ES-I3 (cell line): ENCODE data around the gene NSD2.

ENCODE experiments used
- H3K36me3 ChIP-seq: 2 replicates; pipeline ENCODE4 v1.6.1; 2013; ENCODE audit warnings: mild to moderate bottlenecking, low read length, control low read depth, moderate library complexity; ENCODE audit not compliant: insufficient read depth
- H3K4me1 ChIP-seq: 2 replicates; pipeline ENCODE4 v1.6.1; 2013; ENCODE audit warnings: mild to moderate bottlenecking, control low read depth, low read length; ENCODE audit not compliant: insufficient read depth
- H3K9ac ChIP-seq: 2 replicates; pipeline ENCODE4 v1.6.1; 2013; ENCODE audit warnings: low read depth, mild to moderate bottlenecking, low read length, moderate library complexity
- H3K9me3 ChIP-seq: 2 replicates; pipeline ENCODE4 v1.6.1; 2013; ENCODE audit warnings: mild to moderate bottlenecking, low read length, moderate library complexity; ENCODE audit not compliant: control insufficient read depth, insufficient read depth

The NSD2 gene

DNA sequence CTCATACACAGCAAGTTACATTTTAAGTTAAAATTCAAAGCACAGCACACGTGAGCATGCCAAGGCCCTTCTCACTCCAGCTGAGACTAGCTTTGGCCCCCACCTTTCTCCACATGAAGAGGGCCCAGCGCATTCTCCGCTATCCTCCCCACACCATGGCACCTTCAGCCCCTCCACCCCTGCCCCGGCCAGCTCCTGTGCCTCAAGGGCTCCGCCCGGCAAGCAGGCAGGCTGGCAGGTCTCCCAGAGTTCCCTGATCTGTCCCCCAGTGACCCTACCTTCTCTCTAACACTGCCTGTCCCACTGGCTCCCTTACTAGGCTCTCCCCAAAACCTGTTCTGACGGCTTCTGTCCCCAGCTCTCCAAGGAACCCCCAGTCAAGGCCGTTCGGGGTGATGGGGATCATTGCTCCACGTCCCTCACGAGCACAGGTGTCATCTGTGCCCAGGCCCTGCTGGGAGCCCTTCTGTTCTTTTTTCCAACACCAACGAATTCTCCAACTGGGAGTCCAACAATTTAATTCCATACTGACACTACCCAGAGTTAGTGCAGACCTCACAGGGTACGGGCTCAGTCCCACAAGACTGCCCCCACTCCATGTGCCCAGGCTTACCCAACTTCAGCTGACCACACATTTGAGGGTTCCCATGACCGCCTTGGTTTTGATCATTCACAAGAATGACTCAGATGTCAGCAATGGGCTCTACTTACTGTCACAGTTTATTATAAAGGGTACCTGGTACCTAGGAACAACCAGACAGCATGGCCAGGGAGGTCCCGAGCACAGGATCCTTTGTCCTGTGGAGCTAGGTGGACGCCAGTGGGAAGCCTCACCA lies 19.4 kb upstream of the NSD2 start:
- Histone ChIP-seq H3K9ac (no peak overlapping the region), H3K9me3 (no peaks in the 10 kb centered on the region), H3K36me3 (no peaks in the 10 kb centered on the region), H3K4me1 (no peaks in the 10 kb centered on the region)

DNA sequence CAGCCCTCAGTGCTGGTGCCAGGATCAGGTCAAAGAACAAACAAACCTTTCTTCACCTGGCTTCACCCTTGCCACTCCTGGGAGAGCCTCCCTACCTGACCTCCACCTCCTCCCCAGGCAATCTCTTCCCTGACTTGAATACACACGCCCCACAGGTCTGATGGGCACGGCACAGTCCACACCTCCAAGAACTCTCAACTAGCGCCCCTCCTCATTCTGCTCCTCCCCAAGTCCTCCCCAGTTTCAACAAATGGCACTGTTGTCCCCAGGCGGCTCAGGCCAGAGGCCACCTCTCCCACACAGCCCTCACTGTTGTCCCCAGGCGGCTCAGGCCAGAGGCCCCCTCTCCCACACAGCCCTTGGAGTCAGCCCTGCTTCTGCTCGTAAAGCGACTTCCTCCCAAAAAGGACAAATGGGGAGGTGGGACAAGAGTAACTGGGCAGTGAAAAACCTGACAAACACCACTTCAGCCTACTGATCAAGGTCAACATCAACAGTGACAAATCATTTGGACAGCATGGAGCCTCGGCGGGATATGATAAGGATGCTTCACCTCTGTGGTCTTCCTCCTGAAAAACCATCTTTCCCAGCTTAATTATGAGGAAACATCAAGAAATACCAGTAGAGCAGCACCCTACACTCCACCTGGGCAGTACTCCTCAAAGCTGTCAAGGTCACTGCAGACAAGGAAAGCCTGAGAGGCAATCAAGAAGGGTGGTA lies 18.1 kb upstream of the NSD2 start:
- Histone ChIP-seq H3K9ac (no peak overlapping the region), H3K36me3 (no peaks in the 10 kb centered on the region), H3K4me1 (no peaks in the 10 kb centered on the region), H3K9me3 (no peaks in the 10 kb centered on the region)

DNA sequence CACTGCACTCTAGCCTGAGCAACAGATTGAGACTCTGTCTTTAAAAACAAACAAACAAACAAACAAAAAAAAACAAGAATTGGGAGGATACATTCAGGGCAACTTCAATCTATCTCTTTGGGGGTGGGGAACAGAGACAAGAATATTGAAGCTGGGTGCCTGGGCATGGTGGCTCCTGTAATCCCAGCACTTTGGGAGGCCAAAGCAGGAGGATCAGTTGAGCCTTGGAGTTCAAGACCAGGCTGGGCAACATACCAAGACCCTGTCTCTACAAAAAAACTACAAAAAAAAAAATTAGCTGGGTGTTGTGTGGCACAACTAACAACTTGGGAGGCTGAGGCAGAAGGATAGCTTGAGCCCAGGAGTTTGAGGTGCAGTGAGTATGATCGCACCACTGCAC lies 16.4 kb upstream of the NSD2 start:
- Histone ChIP-seq H3K4me1 (no peaks in the 10 kb centered on the region), H3K9me3 (no peaks in the 10 kb centered on the region), H3K9ac (peak overlapping the region; percentile 87; the same call in 1 of the 2 replicates), H3K36me3 (no peaks in the 10 kb centered on the region)

DNA sequence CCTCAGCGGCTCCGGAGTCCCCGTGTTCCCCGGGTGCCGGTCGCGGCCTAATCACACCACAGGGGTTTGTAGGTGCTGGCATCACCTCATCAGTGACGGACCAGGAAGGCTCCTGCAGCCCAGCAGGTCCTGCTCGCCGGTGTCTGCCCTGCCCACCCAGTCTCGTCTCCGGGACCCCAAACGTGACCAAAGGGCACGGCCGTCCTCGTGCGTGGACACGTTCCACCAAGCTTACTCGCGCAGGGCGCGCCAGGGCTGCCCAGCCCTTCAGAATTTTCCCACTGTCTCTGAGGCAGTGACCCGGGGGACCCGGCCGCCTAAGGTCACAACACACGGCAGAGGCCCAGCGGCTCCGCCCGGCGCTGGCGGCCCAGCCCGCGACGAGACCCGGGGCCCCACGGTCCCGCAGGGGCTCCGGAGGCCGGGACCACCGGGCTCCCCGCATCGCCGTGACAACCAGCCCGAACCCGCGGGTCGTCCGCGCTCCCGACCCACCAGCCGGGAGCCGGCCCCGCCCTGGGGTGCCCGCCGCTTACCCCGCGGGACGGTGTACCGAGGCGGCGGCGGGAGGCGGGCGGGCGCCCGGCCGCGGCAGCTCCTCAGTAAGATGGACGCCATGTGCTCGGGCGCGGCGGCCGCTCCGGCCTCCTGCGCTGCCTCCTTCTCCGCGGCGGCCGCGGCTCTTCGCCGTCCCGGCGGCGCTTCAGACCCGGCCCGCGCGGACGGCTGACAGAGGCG lies 15.7 kb upstream of the NSD2 start:
- Histone ChIP-seq H3K9ac (peak overlapping the region; percentile 87), H3K9me3 (no peaks in the 10 kb centered on the region), H3K36me3 (no peaks in the 10 kb centered on the region), H3K4me1 (no peaks in the 10 kb centered on the region)

DNA sequence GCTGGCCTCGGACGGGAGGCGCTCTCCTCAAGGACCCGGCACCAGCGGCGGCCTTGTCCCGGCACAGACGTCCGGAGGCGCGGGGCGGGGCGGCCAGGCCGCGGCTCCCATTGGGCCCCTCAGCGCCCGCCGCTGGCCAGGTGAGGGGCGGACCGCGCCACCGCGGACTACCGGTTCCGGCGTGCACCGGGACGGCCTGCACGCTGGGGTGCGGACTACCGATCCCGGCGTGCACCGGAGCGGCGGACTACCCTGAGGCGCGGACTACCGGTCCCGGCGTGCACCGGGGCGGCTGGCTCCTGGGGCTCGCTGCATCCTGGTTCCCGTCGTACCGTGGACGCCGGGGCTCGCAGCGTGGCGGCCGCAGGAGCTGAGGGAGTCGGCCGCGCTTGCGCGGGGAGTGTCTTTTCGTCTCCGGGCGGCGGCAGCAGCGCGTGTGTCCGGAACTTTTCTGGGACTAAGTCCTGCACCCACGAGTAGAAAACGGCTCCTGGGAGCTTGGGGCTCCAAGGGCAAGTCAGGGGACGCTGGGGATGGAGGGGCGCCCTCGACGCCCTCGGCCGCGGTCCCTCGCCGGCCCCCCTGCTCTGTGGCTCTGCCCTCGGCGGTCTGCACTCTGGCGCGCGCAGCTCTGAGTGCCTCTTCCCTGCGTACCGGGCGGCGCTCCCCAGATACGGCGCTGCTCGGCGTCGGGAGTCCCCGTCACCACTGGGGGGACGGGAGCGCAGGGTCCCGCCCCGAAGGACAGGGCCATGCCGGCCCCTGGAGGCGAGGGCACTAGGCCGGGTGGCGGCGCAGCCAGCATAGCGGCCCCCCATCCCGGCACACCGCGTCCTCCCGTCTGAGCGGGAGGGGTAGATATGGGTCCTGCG lies 14.9 kb upstream of the NSD2 start, which contains the start of gene LETM1:
TSS of gene LETM1 (minus strand) at position 86 of the 872 bp plus-strand sequence. CDS start 206 bp downstream, outside the sequence.
- peak within 1 kb of the TSS; percentile 87 for H3K9ac ChIP-seq
- H3K4me1 ChIP-seq: no peaks in the 10 kb centered on the region
- H3K9me3 ChIP-seq: no peaks in the 10 kb centered on the region
- no peaks in the 10 kb centered on the region for H3K36me3 ChIP-seq

DNA sequence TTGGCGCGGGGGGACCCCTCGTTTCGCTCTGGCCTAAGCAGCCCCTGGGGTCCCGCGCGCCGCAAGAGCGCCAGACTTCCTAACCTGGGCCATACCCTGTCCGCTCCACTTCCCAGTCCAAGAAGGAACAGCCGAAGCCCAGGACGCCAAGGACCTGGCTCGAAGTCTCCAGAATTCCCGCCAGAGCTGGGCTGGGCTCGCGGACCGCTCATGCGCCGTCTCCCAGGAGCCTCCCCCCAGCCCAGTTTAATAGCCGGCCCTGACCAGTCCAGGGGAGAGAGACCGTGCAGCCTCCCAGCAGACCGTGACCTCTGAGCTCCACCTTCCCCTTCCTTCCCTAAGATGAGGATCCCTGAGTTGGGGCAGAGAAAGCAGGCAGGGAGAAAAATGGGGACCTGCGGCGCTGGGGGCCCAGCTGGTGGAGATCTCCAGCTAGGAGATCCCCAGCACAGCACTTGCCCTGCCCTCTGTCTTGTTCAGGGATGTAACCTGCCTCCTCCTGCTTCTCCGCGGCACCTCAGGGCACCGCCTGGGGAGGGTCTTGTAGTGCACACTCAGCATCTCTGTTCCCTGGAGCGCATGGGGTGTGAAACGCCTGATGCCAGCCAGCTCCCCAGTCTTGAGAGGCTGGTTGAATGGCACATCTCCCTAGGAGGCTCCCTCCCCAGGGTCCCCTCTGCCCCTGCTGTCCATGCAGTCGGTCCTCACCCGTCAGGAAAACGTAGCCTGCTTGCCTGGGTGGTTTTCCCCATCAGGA lies 14.1 kb upstream of the NSD2 start:
- peak overlapping the region; percentile 87 for H3K9ac ChIP-seq
- no peaks in the 10 kb centered on the region for H3K4me1 ChIP-seq
- H3K9me3 ChIP-seq: no peaks in the 10 kb centered on the region
- H3K36me3 ChIP-seq: no peaks in the 10 kb centered on the region

DNA sequence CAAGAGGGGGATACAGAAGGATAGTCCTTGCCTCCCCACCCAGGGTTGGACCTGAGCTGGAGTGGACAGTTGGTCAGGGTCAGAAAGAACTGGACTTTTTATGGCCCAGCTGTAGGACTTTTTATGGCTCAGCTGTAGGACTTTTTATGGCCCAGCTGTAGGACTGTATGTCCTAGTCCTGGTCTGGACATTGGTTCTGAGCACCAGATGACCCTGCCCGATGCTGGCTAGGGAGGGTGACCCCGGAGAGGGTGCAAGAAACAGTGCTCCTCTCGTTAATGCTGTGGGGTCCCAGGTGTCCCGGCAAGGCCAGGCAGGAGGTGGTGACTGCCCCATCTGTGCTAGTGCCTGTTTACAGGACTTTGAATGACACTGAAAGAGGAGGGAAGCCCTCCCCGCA lies 13.3 kb upstream of the NSD2 start:
- Histone ChIP-seq H3K4me1 (no peaks in the 10 kb centered on the region; the same call in 1 of the 2 replicates), H3K9ac (no peak overlapping the region), H3K9me3 (no peaks in the 10 kb centered on the region), H3K36me3 (no peaks in the 10 kb centered on the region)

DNA sequence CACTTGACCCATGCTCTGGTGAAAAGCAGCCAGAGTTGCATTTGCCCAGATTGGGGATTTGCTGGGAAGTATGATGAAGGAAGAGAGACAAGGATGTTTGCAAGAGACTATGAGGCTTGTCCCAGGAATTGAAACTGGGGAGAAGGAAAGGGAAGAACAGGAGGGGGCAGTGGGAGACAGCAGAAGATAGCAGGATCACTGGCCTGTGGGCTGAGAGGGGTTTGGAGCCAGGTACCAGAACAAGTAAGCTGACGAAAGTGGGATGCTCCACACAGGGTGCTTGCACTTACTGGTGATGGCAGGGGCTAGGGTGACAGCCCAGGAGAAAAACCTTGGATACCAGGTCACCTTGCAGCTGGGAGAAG lies 11.8 kb upstream of the NSD2 start:
- Histone ChIP-seq H3K9ac (no peak overlapping the region), H3K4me1 (no peaks in the 10 kb centered on the region; the same call in 1 of the 2 replicates), H3K9me3 (no peaks in the 10 kb centered on the region), H3K36me3 (no peaks in the 10 kb centered on the region)

DNA sequence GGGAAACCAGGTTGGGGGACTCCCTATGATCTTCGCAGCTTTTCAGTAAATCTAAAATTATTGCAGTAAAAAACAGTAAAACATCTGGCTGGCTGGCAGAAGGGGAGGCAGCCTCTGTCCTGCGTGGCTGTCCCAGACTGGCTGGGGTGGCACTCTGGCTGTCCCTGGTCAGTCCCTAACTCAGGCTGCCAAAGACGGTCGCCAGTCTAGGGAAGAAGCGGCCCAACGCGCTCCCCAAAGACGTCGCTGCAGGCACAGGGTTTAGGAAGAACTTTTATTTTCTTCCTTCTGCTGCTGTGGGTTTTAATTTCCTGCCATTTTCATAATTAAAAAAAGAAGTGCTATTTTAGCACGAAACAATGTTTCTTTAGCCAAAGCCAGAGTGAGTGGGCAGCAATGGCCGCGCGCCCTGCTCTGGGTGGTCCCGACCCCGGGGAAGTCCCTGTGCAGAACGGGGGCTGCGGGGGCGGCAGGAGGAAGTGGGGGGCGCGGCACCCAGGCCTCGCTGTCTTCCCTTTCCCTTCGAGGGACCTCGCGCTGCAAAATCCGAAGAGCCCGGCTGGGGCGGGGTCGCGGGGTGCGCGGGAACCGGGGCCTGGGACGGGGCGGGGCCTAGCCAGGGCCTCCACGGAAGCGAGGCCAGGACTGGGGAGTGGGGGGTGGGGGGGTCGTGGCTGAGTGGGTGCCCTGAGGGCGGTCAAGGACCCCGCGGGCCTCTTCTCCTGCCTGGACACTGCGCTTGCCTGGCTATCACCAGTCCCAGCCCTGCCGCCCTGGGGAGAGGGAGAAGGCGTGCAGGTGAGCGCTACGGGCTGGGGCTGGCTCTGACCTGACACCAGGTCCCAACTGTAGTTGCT lies 8.9 kb upstream of the NSD2 start:
- peak overlapping the region; percentile 20; the same call in 1 of the 2 replicates for H3K9ac ChIP-seq
- no peaks in the 10 kb centered on the region; the same call in 1 of the 2 replicates for H3K4me1 ChIP-seq
- H3K36me3 ChIP-seq: no peaks in the 10 kb centered on the region
- no peaks in the 10 kb centered on the region for H3K9me3 ChIP-seq

DNA sequence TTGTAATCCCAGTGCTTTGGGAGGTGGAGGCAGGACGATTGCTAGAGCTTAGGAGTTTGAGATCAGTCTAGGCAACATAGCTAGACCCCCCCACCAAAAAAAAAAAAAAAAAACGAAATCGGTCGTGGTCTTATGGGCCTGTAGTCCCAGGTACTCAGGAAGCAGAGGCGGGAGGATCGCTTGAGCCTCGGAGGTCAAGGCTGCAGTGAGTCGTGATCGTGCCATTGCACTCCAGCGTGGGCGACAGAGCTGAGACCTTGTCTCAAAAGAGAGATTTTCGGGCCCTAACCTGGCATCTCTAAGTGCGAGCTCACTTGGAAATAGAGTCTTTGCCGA lies 8.3 kb upstream of the NSD2 start:
- Histone ChIP-seq H3K4me1 (no peaks in the 10 kb centered on the region; the same call in 1 of the 2 replicates), H3K36me3 (no peaks in the 10 kb centered on the region), H3K9ac (no peak overlapping the region; the same call in 1 of the 2 replicates), H3K9me3 (no peaks in the 10 kb centered on the region)

DNA sequence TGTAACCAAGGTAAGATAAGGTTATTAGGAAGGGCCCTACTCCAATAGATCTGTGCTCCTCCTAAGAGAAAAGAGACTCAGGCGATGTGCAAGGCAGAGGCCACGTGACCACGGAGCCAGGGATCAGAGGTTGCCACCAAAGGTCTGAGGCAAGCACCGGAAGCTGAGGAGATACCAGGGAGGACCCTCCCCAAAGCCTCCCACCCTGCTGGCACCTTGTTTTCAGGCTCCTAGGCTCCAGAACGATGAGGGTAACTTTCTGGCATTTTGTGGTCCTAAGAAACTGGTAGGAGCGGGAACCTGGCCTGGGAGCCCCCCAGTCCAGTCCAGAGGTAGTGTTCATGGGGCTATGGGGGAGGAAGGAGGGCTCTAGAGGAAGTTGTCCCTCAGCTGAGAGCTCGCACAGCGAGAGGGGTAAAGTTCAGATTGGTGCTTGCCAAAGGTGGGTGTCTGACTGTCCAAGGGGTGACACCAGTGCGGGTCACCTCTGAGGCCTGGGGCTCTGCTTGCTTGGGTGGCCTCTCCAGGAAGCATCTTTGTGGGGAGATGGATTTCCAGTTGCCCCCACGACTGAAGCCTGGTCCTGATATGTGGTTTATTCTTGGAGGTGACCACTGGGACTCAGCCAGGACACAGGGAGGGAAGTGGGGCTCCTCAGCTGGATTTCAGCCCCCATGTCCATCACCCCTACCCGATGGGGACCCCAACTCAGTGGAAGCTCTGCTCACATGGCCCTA lies 7.7 kb upstream of the NSD2 start:
- Histone ChIP-seq H3K9ac (no peak overlapping the region), H3K36me3 (no peaks in the 10 kb centered on the region), H3K4me1 (no peaks in the 10 kb centered on the region; the same call in 1 of the 2 replicates), H3K9me3 (no peaks in the 10 kb centered on the region)
